H9 (cell line): Measurements from ENCODE around the gene BMP7. TPM values are rescaled to one million over a fixed set of nuclear protein-coding genes. Genes with fewer than 3 reads are reported as not detected.

Experiments
- DNase-seq: peaks from one replicate; pipeline ENCODE4 v3.0.0-alpha.2; 2017
- H2AFZ ChIP-seq: one replicate; pipeline ENCODE4 v1.6.1; 2013; ENCODE audit warnings: mild to moderate bottlenecking, low read length, control low read depth, moderate library complexity
- H2AK5ac ChIP-seq: 2 replicates; pipeline ENCODE4 v1.6.1; 2013; ENCODE audit warnings: low read length, control low read depth, mixed read lengths; ENCODE audit not compliant: insufficient read length
- H2BK120ac ChIP-seq: one replicate; pipeline ENCODE4 v1.6.1; 2013; ENCODE audit warnings: low read depth, mild to moderate bottlenecking, low read length, control low read depth, inconsistent platforms; ENCODE audit not compliant: poor library complexity, severe bottlenecking
- H2BK12ac ChIP-seq: 2 replicates; pipeline ENCODE4 v1.6.1; 2013; ENCODE audit warnings: low read length, control low read depth, mixed read lengths, low read depth; ENCODE audit not compliant: insufficient read length
- H2BK15ac ChIP-seq: 2 replicates; pipeline ENCODE4 v1.6.1; 2013; ENCODE audit warnings: low read depth, low read length, control low read depth
- H2BK20ac ChIP-seq: one replicate; pipeline ENCODE4 v1.6.1; 2013; ENCODE audit warnings: low read depth, mild to moderate bottlenecking, low read length, control low read depth, inconsistent platforms; ENCODE audit not compliant: poor library complexity, severe bottlenecking
- H2BK5ac ChIP-seq: 2 replicates; pipeline ENCODE4 v1.6.1; 2013; ENCODE audit warnings: low read length, control low read depth, mixed read lengths; ENCODE audit not compliant: insufficient read length
- H3K14ac ChIP-seq: 2 replicates; pipeline ENCODE4 v1.6.1; 2013; ENCODE audit warnings: low read length, control low read depth; ENCODE audit not compliant: insufficient read depth
- H3K18ac ChIP-seq: 2 replicates; pipeline ENCODE4 v1.6.1; 2013; ENCODE audit warnings: low read depth, mild to moderate bottlenecking, mixed read lengths, low read length, control low read depth; ENCODE audit not compliant: insufficient read length
- H3K23ac ChIP-seq: 2 replicates; pipeline ENCODE4 v1.6.1; 2013; ENCODE audit warnings: low read length, control low read depth, mixed read lengths, low read depth; ENCODE audit not compliant: insufficient read length
- H3K23me2 ChIP-seq: 2 replicates; pipeline ENCODE4 v1.6.1; 2013; ENCODE audit warnings: low read depth, mild to moderate bottlenecking, mixed read lengths, low read length, control low read depth; ENCODE audit not compliant: insufficient read length, poor library complexity, severe bottlenecking
- H3K27ac ChIP-seq: 2 replicates; pipeline ENCODE4 v1.5.1; 2013; ENCODE audit warnings: low read length, control low read depth, mixed read lengths, low read depth; ENCODE audit not compliant: insufficient read length
- H3K27me3 ChIP-seq: 2 replicates; pipeline ENCODE4 v1.6.1; 2013; ENCODE audit warnings: low read length, control low read depth, inconsistent platforms; ENCODE audit not compliant: insufficient read depth
- H3K4ac ChIP-seq: 2 replicates; pipeline ENCODE4 v1.6.1; 2013; ENCODE audit warnings: low read depth, mild to moderate bottlenecking, control low read depth, inconsistent platforms, low read length, moderate library complexity
- H3K4me1 ChIP-seq: 2 replicates; pipeline ENCODE4 v1.6.1; 2013; ENCODE audit warnings: low read length, control low read depth, inconsistent platforms; ENCODE audit not compliant: insufficient read depth
- H3K4me2 ChIP-seq: 2 replicates; pipeline ENCODE4 v1.6.1; 2013; ENCODE audit warnings: low read length, control low read depth, mixed read lengths; ENCODE audit not compliant: insufficient read length, insufficient read depth
- H3K56ac ChIP-seq: 2 replicates; pipeline ENCODE4 v1.6.1; 2013; ENCODE audit warnings: low read depth, mild to moderate bottlenecking, mixed read lengths, low read length, control low read depth; ENCODE audit not compliant: insufficient read length
- H3K79me1 ChIP-seq: 2 replicates; pipeline ENCODE4 v1.6.1; 2013; ENCODE audit warnings: low read depth, mild to moderate bottlenecking, moderate library complexity, low read length, control low read depth, inconsistent platforms; ENCODE audit not compliant: insufficient read depth, poor library complexity, severe bottlenecking
- H3K79me2 ChIP-seq: 2 replicates; pipeline ENCODE4 v1.6.1; 2013; ENCODE audit warnings: low read length, control low read depth, inconsistent platforms; ENCODE audit not compliant: insufficient read depth
- H3K9ac ChIP-seq: 2 replicates; pipeline ENCODE4 v1.6.1; 2013; ENCODE audit warnings: low read length, control low read depth, mixed read lengths; ENCODE audit not compliant: insufficient read length; ENCODE audit errors: extremely low read depth
- H3K9me3 ChIP-seq: one replicate; pipeline ENCODE4 v1.6.1; 2013; ENCODE audit warnings: low read depth, low read length, inconsistent platforms; ENCODE audit not compliant: control insufficient read depth
- H3T11ph ChIP-seq: one replicate; pipeline ENCODE4 v1.6.1; 2013; ENCODE audit warnings: mild to moderate bottlenecking, low read length, control low read depth, inconsistent platforms
- H4K20me1 ChIP-seq: one replicate; pipeline ENCODE4 v1.6.1; 2013; ENCODE audit not compliant: control insufficient read depth, insufficient read length, insufficient read depth
- H4K5ac ChIP-seq: 2 replicates; pipeline ENCODE4 v1.6.1; 2013; ENCODE audit warnings: low read depth, mild to moderate bottlenecking, mixed read lengths, low read length, control low read depth; ENCODE audit not compliant: insufficient read length
- H4K8ac ChIP-seq: replicated peaks from 2 replicates; pipeline ENCODE4 v1.6.1; 2013; ENCODE audit warnings: low read length, control low read depth, mixed read lengths, low read depth; ENCODE audit not compliant: insufficient read length
- H4K91ac ChIP-seq: 2 replicates; pipeline ENCODE4 v1.6.1; 2013; ENCODE audit warnings: low read depth, mild to moderate bottlenecking, moderate library complexity, mixed read lengths, low read length, control low read depth; ENCODE audit not compliant: insufficient read length
- H3K27ac Mint-ChIP-seq, 3 experiments: 2 replicates in 2 of 3; 3 replicates in 1 of 3; pipeline ENCODE4 v1.8.0; 2020 to 2021; ENCODE audit warnings: mixed read lengths in 3 of 3, mild to moderate bottlenecking in 1 of 3, moderate library complexity in 1 of 3
- H3K27me3 Mint-ChIP-seq: 2 replicates; pipeline ENCODE4 v1.8.0; 2021; ENCODE audit warnings: low read depth, mild to moderate bottlenecking, moderate library complexity, mixed read lengths
- H3K36me3 Mint-ChIP-seq, 3 experiments: 2 replicates in 2 of 3; 3 replicates in 1 of 3; pipeline ENCODE4 v1.8.0; 2020 to 2021; ENCODE audit warnings: low read depth in 3 of 3, mixed read lengths in 3 of 3; ENCODE audit not compliant: insufficient read depth in 1 of 3
- H3K4me1 Mint-ChIP-seq, 2 experiments: 2 replicates each; pipeline ENCODE4 v1.8.0; 2020; ENCODE audit warnings: mixed read lengths in 2 of 2
- H3K4me3 Mint-ChIP-seq, 2 experiments: 2 replicates in 1 of 2; 3 replicates in 1 of 2; pipeline ENCODE4 v1.8.0; 2020 to 2021; ENCODE audit warnings: mild to moderate bottlenecking in 2 of 2, mixed read lengths in 2 of 2, moderate library complexity in 1 of 2
- H3K9me3 Mint-ChIP-seq, 2 experiments: 2 replicates in 1 of 2; 3 replicates in 1 of 2; pipeline ENCODE4 v1.8.0; 2020; ENCODE audit warnings: mild to moderate bottlenecking in 2 of 2, mixed read lengths in 2 of 2, moderate library complexity in 1 of 2
- WGBS: extraction: QIAGEN DNeasy Blood & Tissue Kit; methylation state at CpG from one replicate; pipeline ENCODE4 v1.1.7; 2013; ENCODE audit warnings: missing lambda C conversion rate, low lambda C conversion rate, mixed read lengths; ENCODE audit not compliant: insufficient read length; ENCODE audit errors: extremely low coverage; 5-methylcytosine and 5-hydroxymethylcytosine counted together
- total RNA-seq: library from RNA; stranded (reverse); gene quantifications from 2 replicates; pipeline ENCODE4 v1.2.1, GENCODE V29; 2021
- TF ChIP-seq, protein P1 (sequence below): fragments of 200-600 bp; sonication (generic); conservative IDR thresholded peaks from 3 replicates; pipeline ENCODE4 v1.8.0; 2021; ENCODE audit warnings: antibody characterized with exemption, mild to moderate bottlenecking

Gene BMP7
- total RNA-seq, 1 experiment from 2014 or later: 17.7 TPM

DNA sequence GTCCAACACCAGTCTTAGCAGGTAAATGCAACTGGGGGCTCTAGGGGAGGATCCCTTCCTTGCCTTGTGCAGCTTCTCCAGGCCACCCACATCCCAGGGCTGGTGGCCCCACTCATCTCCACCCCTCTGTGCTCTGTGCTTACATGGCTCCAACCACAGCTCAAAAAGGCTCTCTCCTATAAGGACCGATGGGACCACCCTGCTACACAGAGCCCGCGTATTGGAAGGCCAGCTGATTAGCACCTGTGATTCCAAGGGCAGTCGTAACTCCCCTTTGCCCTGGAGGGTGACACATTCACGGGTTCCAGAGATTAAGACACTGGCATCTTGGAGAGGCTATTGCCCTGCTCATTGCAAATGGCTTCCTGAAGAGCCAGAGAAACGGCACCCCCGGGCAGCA, 84.8 kb downstream of the BMP7 start:
- Histone ChIP-seq H3K9me3 (no peaks in the 10 kb centered on the region), H3K4ac (no peak overlapping the region), H3K56ac (no peak overlapping the region), H3K27ac (no peak overlapping the region), H2BK12ac (no peak overlapping the region), H3K23ac (no peak overlapping the region), H4K5ac (no peak overlapping the region), H4K20me1 (no peaks in the 10 kb centered on the region), H2AFZ (no peak overlapping the region), H3K4me2 (no peak overlapping the region), H3K79me2 (no peaks in the 10 kb centered on the region), H2BK120ac (no peak overlapping the region), H3K4me1 (no peaks in the 10 kb centered on the region; the same call in 1 of the 2 replicates), H2AK5ac (no peak overlapping the region), H2BK15ac (no peak overlapping the region), H2BK20ac (no peak overlapping the region), H2BK5ac (no peak overlapping the region), H3K79me1 (no peaks in the 10 kb centered on the region), H4K8ac (no peak overlapping the region), H3K27me3 (no peaks in the 10 kb centered on the region), H3K18ac (no peak overlapping the region), H3K14ac (no peak overlapping the region), H3K23me2 (no peaks in the 10 kb centered on the region), H3K9ac (no peak overlapping the region), H4K91ac (no peak overlapping the region), H3T11ph (no peak overlapping the region)
- no CpG with 5 or more reads among the region's 7 CpGs for WGBS
- Mint-ChIP-seq H3K36me3 (peaks cover 2 to 8% (median 7%) of the 10 kb centered on the region in 3 experiments; a peak in 4 of 7 replicates), H3K27ac (no peak overlapping the region), H3K9me3 (no peaks in the 10 kb centered on the region), H3K4me3 (no peak overlapping the region), H3K4me1 (peaks cover 42 to 59% of the 10 kb centered on the region in 2 experiments), H3K27me3 (peaks cover 2% of the 10 kb centered on the region; the same call in 1 of the 2 replicates)
- no peak for DNase-seq
- TF ChIP-seq, protein P1, sequence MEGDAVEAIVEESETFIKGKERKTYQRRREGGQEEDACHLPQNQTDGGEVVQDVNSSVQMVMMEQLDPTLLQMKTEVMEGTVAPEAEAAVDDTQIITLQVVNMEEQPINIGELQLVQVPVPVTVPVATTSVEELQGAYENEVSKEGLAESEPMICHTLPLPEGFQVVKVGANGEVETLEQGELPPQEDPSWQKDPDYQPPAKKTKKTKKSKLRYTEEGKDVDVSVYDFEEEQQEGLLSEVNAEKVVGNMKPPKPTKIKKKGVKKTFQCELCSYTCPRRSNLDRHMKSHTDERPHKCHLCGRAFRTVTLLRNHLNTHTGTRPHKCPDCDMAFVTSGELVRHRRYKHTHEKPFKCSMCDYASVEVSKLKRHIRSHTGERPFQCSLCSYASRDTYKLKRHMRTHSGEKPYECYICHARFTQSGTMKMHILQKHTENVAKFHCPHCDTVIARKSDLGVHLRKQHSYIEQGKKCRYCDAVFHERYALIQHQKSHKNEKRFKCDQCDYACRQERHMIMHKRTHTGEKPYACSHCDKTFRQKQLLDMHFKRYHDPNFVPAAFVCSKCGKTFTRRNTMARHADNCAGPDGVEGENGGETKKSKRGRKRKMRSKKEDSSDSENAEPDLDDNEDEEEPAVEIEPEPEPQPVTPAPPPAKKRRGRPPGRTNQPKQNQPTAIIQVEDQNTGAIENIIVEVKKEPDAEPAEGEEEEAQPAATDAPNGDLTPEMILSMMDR: no peak
